HEK293T (cell line): ENCODE results near the gene EML4.
"Not testable (repeated sequence)": the region's sequence is repeated elsewhere in the genome, so short reads cannot be mapped to it uniquely, and the experiment has no call there.

Experiments
- CTCF ChIA-PET: fragments of 350-600 bp; formaldehyde crosslinking; extraction: SDS; loops from one replicate; lab custom pipeline; 2021; ENCODE audit warnings: antibody characterized with exemption, inconsistent platforms; lab: Yijun Ruan, JAX
- POLR2A ChIA-PET: fragments of 350-600 bp; formaldehyde crosslinking; extraction: SDS; loops from one replicate; lab custom pipeline; 2020; ENCODE audit warnings: antibody characterized with exemption, inconsistent platforms; lab: Yijun Ruan, JAX
- DNase-seq: peaks from one replicate; pipeline ENCODE4 v3.0.0; 2012; ENCODE audit warnings: mixed read lengths; ENCODE audit errors: extremely low spot score
- ARNT ChIP-seq: fragments of 450-650 bp; IDR thresholded peaks from 2 replicates; pipeline ENCODE4 v1.6.1; 2017; ENCODE audit warnings: mild to moderate bottlenecking
- BHLHE40 ChIP-seq: fragments of 450-650 bp; IDR thresholded peaks from 2 replicates; pipeline ENCODE4 v1.6.1; 2016; ENCODE audit warnings: mild to moderate bottlenecking, moderate library complexity, borderline replicate concordance
- CTBP1 ChIP-seq: fragments of 450-650 bp; IDR thresholded peaks from 2 replicates; pipeline ENCODE4 v1.6.1; 2016; ENCODE audit warnings: borderline replicate concordance
- ELF4 ChIP-seq: fragments of 450-650 bp; IDR thresholded peaks from 2 replicates; pipeline ENCODE4 v1.6.1; 2017; ENCODE audit warnings: antibody characterized with exemption
- FOXA1 ChIP-seq: fragments of 450-650 bp; IDR thresholded peaks from 2 replicates; pipeline ENCODE4 v1.6.1; 2016; ENCODE audit warnings: mild to moderate bottlenecking
- FOXK2 ChIP-seq: fragments of 450-650 bp; IDR thresholded peaks from 2 replicates; pipeline ENCODE4 v1.6.1; 2016; ENCODE audit warnings: mild to moderate bottlenecking
- FOXM1 ChIP-seq: fragments of 450-650 bp; IDR thresholded peaks from 2 replicates; pipeline ENCODE4 v1.6.1; 2017; ENCODE audit warnings: mild to moderate bottlenecking, borderline replicate concordance
- HDGF ChIP-seq: fragments of 450-650 bp; IDR thresholded peaks from 2 replicates; pipeline ENCODE4 v1.6.1; 2017; ENCODE audit warnings: antibody characterized with exemption, borderline replicate concordance
- L3MBTL2 ChIP-seq: fragments of 450-650 bp; conservative IDR thresholded peaks from 2 replicates; pipeline ENCODE4 v1.6.1; 2016; ENCODE audit warnings: mild to moderate bottlenecking
- LEF1 ChIP-seq: fragments of 450-650 bp; IDR thresholded peaks from 2 replicates; pipeline ENCODE4 v1.6.1; 2017; ENCODE audit warnings: mild to moderate bottlenecking, borderline replicate concordance
- NFRKB ChIP-seq: fragments of 450-650 bp; IDR thresholded peaks from 2 replicates; pipeline ENCODE4 v1.6.1; 2016; ENCODE audit warnings: mild to moderate bottlenecking, moderate library complexity
- SP1 ChIP-seq: fragments of 450-650 bp; IDR thresholded peaks from 2 replicates; pipeline ENCODE4 v1.6.1; 2017
- SUZ12 ChIP-seq: fragments of 450-650 bp; IDR thresholded peaks from 2 replicates; pipeline ENCODE4 v1.6.1; 2016; ENCODE audit warnings: mild to moderate bottlenecking
- TARDBP ChIP-seq: fragments of 450-650 bp; IDR thresholded peaks from 2 replicates; pipeline ENCODE4 v1.6.1; 2016
- ZNF384 ChIP-seq: fragments of 450-650 bp; IDR thresholded peaks from 2 replicates; pipeline ENCODE4 v1.6.1; 2016
- TF ChIP-seq, protein P1 (sequence below): fragments of 450-650 bp; IDR thresholded peaks from 2 replicates; pipeline ENCODE4 v1.6.1; 2016

Gene EML4

DNA sequence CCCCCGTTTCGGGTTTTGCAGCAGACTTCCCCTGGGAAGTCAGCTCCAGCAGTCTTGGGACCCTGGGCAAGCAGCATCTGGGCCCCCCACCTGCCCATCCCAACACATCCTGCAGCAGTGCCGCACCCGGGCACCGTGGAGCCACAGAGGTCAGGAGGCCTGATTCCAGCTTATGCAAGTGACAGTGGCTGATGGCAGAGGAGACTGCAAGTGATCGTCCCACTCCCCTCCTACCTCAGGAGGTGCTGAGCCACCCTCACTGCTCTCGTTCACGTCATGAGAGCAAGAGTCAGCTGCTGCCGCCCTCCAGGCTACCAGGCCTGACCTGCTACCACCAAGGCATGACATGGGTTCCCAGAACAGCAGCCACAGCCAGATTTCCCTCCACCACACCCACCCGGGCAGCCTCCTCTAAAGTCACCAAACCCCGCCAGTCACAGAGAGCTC, 173.7 kb downstream of the EML4 start:
- POLR2A ChIA-PET, result no interaction called here
- CTCF ChIA-PET, result interaction anchor here (0.8 to 1.6 kb wide), 2 partner anchors 17 to 138 kb away, joined by 3 to 4 read pairs; no protein-coding TSS in a partner anchor
- TF ChIP-seq ZNF384 (no peak), SP1 (no peak), HDGF (no peak), L3MBTL2 (no peak), FOXM1 (no peak)
- TF ChIP-seq, protein P1, sequence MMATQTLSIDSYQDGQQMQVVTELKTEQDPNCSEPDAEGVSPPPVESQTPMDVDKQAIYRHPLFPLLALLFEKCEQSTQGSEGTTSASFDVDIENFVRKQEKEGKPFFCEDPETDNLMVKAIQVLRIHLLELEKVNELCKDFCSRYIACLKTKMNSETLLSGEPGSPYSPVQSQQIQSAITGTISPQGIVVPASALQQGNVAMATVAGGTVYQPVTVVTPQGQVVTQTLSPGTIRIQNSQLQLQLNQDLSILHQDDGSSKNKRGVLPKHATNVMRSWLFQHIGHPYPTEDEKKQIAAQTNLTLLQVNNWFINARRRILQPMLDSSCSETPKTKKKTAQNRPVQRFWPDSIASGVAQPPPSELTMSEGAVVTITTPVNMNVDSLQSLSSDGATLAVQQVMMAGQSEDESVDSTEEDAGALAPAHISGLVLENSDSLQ, result no peak
- DNase-seq, result no peak

DNA sequence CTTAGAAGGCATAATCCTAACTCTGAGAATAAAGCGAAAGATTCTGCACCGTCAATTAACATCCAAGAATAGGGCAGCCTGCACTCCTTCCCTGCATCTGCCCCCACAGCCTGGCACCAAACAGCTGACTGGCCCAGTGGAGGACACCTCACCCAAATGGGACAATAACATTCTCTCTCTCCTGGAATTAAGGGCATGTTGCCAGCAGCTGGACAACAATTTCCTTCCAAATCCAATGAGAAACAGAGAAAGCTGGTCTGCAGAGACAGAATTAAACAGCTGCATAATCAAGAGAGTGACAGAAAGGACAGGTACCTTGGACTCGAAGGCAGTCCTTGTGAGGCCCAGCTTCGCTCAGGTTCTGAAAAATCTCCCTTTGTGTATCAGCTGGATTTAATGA, 176.8 kb downstream of the EML4 start:
- CTCF ChIA-PET, result no interaction called here

DNA sequence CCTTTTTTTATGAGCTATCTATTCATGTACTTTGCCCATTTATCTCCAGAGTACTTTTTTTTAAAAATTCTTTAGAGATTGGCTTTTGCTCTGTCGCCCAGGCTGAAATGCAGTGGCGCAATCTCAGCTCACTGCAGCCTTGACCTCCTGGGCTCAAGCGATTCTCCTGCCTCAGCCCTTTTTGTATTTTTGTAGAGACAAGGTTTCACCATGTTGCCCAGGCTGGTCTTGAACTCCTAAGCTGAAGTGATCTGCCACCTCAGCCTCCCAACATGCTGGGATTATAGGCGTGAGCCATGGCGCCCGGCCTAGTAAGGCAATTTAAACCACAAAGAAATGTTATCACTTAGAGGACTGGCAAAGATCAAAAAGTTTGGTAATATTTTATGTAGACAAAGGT, 177.7 kb downstream of the EML4 start:
- CTCF ChIA-PET, DNase-seq: not testable (repeated sequence)
- POLR2A ChIA-PET, result interaction anchor here (0.6 kb wide), 1 partner anchor 299 kb away, joined by 3 read pairs; the partner anchor contains the start of gene PKDCC

More for the DNA sequence above, 176.8 kb downstream of the EML4 start:
- POLR2A ChIA-PET, result no interaction called here
- no peak for TF ChIP-seq BHLHE40
- TF ChIP-seq FOXK2, result no peak
- TF ChIP-seq SP1, result no peak
- TF ChIP-seq ELF4, result no peak
- TF ChIP-seq SUZ12, result no peak
- TF ChIP-seq TARDBP, result no peak
- TF ChIP-seq LEF1, result no peak
- TF ChIP-seq, protein P1, result no peak
- TF ChIP-seq NFRKB, result no peak
- no peak for TF ChIP-seq L3MBTL2
- TF ChIP-seq FOXA1, result no peak
- DNase-seq, result no peak

DNA sequence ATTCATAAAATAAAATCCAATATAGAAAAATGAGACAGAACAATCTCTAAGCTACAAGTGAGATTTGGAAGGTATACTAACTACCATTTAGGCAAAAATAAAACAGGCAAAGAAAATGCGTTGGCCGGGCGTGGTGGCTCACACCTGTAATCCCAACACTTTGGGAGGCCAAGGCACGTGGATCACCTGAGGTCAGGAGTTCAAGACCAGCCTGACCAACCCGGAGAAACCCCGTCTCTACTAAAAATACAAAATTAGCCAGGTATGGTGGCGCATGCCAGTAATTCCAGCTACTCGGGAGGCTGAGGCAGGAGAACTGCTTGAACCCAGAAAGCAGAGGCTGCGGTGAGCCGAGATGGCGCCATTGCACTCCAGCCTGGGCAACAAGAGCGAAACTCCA, 178.4 kb downstream of the EML4 start:
- POLR2A ChIA-PET, result not testable (repeated sequence)
- CTCF ChIA-PET, result interaction anchor here (0.7 kb wide), 1 partner anchor 19 kb away, joined by 3 read pairs; no protein-coding TSS in a partner anchor

DNA sequence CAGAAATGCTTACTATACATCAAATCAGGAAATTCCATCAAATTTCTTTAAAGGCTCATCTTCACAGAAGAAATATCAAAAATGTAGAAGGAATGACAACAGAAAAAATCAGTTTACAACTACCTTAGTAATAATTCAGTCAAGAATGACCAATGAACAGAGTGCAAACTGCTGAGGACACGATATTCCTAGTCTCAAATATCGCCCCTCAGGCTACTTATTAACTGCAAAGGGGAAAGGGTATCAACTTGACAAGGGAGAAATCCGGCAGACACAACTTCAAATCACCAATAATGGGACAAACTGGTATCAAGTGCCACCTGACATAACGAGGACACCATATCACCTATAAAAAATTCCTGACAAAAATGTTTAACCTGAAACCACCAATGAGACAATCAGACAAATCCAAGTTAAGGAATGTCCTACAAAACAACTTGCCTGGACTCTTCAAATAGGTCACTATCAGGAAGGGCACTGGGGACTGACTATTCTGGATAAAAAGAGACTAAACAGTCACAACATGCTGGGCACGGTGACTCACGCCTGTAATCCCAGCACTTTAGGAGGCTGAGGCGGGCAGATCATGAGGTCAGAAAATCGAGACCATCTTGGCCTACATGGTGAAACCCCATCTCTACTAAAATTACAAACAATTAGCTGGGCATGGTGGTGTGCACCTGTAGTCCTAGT, 179.1 kb downstream of the EML4 start:
- no peak for TF ChIP-seq SUZ12
- TF ChIP-seq CTBP1, result no peak
- TF ChIP-seq HDGF, result no peak
- no peak for TF ChIP-seq ZNF384
- no peak for TF ChIP-seq TARDBP
- TF ChIP-seq LEF1, result no peak
- no peak for TF ChIP-seq FOXA1
- TF ChIP-seq L3MBTL2, result no peak
- no peak for TF ChIP-seq ELF4
- TF ChIP-seq ARNT, result no peak
- no peak for TF ChIP-seq SP1
- ChIA-PET CTCF (no interaction called here), POLR2A (no interaction called here)
- DNase-seq, result no peak

More for the DNA sequence above, 178.4 kb downstream of the EML4 start:
- not testable (repeated sequence) for DNase-seq

DNA sequence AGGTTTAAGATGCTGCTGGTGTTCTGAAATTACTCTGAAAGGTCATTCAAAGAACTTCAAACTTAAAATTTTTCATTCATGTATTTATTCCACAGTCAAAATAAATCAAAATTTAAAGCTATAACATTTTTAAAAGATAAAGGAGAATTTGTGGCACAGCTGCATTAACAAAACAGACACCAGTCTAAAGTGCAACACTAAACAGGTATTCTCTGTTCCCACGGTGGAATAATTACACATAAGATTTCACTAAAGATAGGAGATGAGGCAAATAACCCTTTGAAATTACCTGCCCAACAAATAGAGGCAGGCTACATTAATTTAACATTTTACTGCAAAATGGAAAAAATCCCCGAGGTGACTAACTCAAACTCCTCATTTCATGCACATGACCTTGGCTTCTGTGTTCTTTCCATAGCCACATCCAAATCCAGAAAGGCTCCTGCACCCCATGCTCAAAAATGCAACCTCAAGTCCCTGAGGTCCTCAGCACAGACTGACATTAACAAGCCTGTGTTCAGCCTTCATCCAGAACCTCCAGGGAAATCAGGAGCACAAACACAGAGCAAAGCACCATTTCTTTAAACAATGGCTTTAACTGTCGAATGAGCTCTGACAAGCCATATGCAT, 181.4 kb downstream of the EML4 start:
- TF ChIP-seq HDGF (no peak), BHLHE40 (no peak), FOXM1 (no peak), L3MBTL2 (no peak), LEF1 (no peak), ZNF384 (no peak), SP1 (no peak), TARDBP (no peak), ARNT (no peak), NFRKB (no peak), CTBP1 (no peak), FOXA1 (no peak), SUZ12 (no peak), FOXK2 (no peak), ELF4 (no peak)
- TF ChIP-seq, protein P1, result no peak
- CTCF ChIA-PET, result no interaction called here
- no peak for DNase-seq
- POLR2A ChIA-PET, result no interaction called here

DNA sequence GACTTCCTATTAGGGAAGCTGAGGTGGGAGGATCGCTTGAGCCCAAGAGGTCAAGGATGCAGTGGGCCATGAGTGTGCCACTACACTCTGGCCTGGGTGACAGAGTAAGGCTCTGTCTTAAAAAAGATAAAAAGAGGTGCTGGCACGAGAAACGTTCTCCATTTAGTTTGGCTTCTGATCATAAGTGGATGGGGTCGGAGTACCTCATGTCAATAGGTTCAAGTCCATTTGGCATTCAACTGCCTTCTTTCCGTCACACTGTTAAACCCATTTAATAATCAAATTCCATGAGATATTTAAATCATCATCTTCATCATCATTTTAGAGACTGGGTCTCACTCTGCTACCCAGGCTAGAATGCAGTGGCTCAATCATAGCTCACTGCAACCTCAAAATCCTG, 182.7 kb downstream of the EML4 start:
- CTCF ChIA-PET, result no interaction called here
- TF ChIP-seq, protein P1, result no peak
- TF ChIP-seq TARDBP, result no peak
- no peak for TF ChIP-seq FOXK2
- no peak for TF ChIP-seq ZNF384
- TF ChIP-seq SP1, result no peak
- no peak for TF ChIP-seq HDGF
- TF ChIP-seq L3MBTL2, result no peak
- TF ChIP-seq SUZ12, result no peak
- TF ChIP-seq FOXA1, result no peak
- TF ChIP-seq NFRKB, result no peak
- no peak for TF ChIP-seq ARNT
- no peak for TF ChIP-seq CTBP1
- no peak for TF ChIP-seq FOXM1
- POLR2A ChIA-PET, result no interaction called here
- no peak for DNase-seq
